K562 (cell line): ENCODE measurements around the gene ATP9A. TPM values are rescaled to one million over a fixed set of nuclear protein-coding genes. Genes with fewer than 3 reads are reported as not detected.

Experiments
- ELF1 ChIP-seq: fragments of 200-800 bp; sonication (Bioruptor generic); IDR thresholded peaks from 2 replicates; pipeline ENCODE4 v1.6.1; 2016; ENCODE audit warnings: missing genetic modification characterization, missing compliant biosample characterization
- YY1 ChIP-seq, 3 experiments: IDR thresholded peaks; 2 replicates each; pipeline ENCODE4 v1.6.1; 2011; ENCODE audit warnings: low read length in 2 of 3, mild to moderate bottlenecking in 2 of 3, moderate library complexity in 2 of 3, borderline replicate concordance in 1 of 3, control low read depth in 1 of 3, low read depth in 1 of 3; ENCODE audit not compliant: insufficient read depth in 3 of 3, insufficient replicate concordance in 2 of 3, control insufficient read depth in 1 of 3, insufficient read length in 1 of 3; ENCODE audit errors: extremely low read depth in 1 of 3
- polyA plus RNA-seq, 8 experiments: library from polyadenylated mRNA; depleted of rRNA in 4 of 8; stranded (reverse) in 5 of 8; unstranded in 3 of 8; fragments of >200 nt; fragmentation: Nextera tagmentation in 2 of 8; fragmentation: Illumina TruSeq in 1 of 8; extraction: Ambion mirVana in 2 of 8; extraction: Trizol in 1 of 8; gene quantifications; 2 replicates each; pipeline versions ENCODE4 v1.2.1 to v1.2.3, GENCODE V29; 2011 to 2014; ENCODE audit warnings: inconsistent platforms in 1 of 8, missing spikeins in 1 of 8
- total RNA-seq, 7 experiments: library from RNA; depleted of rRNA in 6 of 7; stranded (reverse); fragments of >200 nt in 6 of 7; fragmentation: Illumina TruSeq in 2 of 7; extraction: Trizol in 2 of 7; gene quantifications; 2 replicates each; pipeline versions ENCODE4 v1.2.1 to v1.2.3, GENCODE V29; 2011 to 2021; ENCODE audit warnings: low replicate concordance in 1 of 7
- TF ChIP-seq, protein P1 (sequence below), 2 experiments: fragments of 450-650 bp; IDR thresholded peaks; 2 replicates each; pipeline ENCODE4 v1.6.1; 2016; ENCODE audit warnings: mild to moderate bottlenecking in 2 of 2, borderline replicate concordance in 1 of 2, low read depth in 1 of 2, moderate library complexity in 1 of 2
- TF ChIP-seq, protein P2 (sequence below): fragments of 250-450 bp; sonication (Bioruptor Pico); IDR thresholded peaks from 2 replicates; pipeline ENCODE4 v1.5.0; 2020; ENCODE audit warnings: mild to moderate bottlenecking, borderline replicate concordance
- TF ChIP-seq, protein P3 (sequence below): fragments of 450-650 bp; IDR thresholded peaks from 2 replicates; pipeline ENCODE4 v1.6.1; 2018; ENCODE audit warnings: mild to moderate bottlenecking, low read depth; ENCODE audit not compliant: partially characterized antibody
- TF ChIP-seq, protein P4 (sequence below): fragments of 450-650 bp; formaldehyde crosslinking; IDR thresholded peaks from 2 replicates; pipeline ENCODE4 v1.4.0; 2022; ENCODE audit warnings: missing genetic modification characterization
- TF ChIP-seq, protein P5 (sequence below): fragments of 450-650 bp; IDR thresholded peaks from 2 replicates; pipeline ENCODE4 v1.6.1; 2016; ENCODE audit warnings: antibody characterized with exemption

The ATP9A gene
- total and polyA plus RNA-seq, 9 of the 15 experiments (the other 6 are each of a cell fraction or from before 2014, with no cell fraction given), result 0.18 to 0.62 (median 0.29) TPM

DNA sequence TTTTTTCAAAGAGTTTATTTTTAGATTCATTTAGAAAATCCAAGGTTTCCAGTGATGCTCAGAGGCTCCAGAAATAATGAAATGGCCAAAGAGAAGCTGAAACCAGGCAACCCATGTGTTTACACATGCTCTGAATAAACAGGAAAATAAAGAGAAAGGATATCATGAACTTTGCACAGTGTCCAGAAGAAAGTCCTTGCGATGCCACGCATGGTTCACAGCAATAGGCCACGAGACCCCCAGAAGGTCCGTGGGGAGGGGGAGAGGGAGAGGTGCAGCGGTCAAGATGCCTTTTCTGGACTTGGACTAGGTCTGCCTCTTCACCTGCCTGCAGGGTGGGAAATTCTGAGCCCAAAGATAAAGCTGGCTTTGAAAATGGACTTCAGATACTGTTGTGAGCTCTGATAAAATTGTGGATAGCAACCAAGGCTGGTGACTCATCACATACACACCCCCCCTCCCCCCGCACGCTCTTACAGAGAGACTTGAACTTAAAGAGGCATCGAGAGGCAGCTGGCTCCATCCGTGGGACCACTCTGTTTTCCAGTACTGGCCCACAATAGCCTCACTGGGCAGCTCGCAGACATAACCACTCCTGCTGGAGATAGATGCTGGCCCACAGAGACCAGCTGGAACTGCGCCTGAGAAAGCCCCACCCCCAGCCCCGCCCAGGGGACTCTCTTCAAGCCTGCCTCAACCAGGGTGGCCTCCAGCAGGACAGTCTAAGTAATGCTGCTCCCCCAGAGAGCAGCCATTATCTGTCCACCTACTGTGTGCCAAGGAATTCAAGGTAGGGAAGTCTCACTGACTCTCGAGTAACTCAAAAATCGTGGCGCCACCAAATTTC lies 204.5 kb downstream of the ATP9A start (continued):
- TF ChIP-seq, protein P1, sequence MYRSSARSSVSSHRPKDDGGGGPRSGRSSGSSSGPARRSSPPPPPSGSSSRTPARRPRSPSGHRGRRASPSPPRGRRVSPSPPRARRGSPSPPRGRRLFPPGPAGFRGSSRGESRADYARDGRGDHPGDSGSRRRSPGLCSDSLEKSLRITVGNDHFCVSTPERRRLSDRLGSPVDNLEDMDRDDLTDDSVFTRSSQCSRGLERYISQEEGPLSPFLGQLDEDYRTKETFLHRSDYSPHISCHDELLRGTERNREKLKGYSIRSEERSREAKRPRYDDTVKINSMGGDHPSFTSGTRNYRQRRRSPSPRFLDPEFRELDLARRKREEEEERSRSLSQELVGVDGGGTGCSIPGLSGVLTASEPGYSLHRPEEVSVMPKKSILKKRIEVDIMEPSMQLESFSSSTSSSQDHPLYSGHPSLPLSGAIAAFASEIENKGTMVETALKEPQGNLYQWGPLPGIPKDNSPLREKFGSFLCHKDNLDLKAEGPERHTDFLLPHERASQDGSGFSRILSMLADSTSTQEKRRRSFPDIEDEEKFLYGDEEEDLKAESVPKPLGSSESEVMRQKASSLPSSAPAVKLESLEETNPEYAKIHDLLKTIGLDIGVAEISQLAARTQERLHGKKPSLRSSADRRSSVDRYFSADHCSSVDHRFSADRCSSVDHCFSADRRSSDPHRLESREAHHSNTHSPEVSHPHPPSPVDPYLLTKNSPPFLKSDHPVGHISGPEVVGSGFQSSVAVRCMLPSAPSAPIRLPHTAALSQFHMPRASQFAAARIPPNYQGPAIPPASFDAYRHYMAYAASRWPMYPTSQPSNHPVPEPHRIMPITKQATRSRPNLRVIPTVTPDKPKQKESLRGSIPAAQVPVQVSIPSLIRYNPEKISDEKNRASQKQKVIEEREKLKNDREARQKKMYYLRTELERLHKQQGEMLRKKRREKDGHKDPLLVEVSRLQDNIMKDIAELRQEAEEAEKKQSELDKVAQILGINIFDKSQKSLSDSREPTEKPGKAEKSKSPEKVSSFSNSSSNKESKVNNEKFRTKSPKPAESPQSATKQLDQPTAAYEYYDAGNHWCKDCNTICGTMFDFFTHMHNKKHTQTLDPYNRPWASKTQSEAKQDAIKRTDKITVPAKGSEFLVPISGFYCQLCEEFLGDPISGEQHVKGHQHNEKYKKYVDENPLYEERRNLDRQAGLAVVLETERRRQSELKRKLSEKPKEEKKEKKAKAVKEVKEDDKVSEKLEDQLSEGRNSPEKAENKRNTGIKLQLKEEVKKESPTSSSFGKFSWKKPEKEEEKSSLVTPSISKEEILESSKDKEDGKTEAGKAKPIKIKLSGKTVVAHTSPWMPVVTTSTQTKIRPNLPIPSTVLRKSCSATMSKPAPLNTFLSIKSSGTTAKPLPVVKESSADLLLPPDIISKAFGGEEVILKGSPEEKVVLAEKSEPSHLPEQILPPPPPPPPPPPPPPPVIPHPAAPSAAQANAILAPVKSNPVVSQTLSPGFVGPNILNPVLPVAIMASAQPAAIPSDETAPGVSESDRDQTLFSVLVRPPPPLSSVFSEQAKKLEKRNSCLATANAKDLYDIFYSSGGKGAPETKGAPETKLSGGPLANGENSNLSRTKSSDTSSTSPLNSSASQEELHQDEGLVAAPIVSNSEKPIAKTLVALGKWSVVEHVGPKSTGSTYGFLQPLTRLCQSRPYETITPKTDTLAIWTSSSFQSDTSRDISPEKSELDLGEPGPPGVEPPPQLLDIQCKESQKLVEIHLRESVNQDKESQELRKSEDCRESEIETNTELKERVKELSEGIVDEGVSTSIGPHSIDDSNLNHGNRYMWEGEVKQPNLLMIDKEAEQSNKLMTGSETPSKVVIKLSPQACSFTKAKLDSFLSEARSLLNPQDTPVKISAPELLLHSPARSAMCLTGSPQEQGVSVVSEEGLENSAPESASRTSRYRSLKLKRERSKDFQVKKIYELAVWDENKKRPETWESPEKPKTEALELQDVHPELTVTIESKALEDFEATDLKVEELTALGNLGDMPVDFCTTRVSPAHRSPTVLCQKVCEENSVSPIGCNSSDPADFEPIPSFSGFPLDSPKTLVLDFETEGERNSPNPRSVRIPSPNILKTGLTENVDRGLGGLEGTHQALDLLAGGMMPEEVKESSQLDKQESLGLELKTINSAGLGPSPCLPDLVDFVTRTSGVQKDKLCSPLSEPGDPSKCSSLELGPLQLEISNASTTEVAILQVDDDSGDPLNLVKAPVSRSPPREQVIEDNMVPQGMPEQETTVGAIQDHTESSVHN (IDR thresholded peaks at IDR 0.05; ENCODE audit: borderline replicate concordance in 1 of 2, low read depth in 1 of 2), result no peak
- TF ChIP-seq, protein P2, sequence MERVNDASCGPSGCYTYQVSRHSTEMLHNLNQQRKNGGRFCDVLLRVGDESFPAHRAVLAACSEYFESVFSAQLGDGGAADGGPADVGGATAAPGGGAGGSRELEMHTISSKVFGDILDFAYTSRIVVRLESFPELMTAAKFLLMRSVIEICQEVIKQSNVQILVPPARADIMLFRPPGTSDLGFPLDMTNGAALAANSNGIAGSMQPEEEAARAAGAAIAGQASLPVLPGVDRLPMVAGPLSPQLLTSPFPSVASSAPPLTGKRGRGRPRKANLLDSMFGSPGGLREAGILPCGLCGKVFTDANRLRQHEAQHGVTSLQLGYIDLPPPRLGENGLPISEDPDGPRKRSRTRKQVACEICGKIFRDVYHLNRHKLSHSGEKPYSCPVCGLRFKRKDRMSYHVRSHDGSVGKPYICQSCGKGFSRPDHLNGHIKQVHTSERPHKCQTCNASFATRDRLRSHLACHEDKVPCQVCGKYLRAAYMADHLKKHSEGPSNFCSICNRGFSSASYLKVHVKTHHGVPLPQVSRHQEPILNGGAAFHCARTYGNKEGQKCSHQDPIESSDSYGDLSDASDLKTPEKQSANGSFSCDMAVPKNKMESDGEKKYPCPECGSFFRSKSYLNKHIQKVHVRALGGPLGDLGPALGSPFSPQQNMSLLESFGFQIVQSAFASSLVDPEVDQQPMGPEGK, result no peak
- TF ChIP-seq, protein P3, sequence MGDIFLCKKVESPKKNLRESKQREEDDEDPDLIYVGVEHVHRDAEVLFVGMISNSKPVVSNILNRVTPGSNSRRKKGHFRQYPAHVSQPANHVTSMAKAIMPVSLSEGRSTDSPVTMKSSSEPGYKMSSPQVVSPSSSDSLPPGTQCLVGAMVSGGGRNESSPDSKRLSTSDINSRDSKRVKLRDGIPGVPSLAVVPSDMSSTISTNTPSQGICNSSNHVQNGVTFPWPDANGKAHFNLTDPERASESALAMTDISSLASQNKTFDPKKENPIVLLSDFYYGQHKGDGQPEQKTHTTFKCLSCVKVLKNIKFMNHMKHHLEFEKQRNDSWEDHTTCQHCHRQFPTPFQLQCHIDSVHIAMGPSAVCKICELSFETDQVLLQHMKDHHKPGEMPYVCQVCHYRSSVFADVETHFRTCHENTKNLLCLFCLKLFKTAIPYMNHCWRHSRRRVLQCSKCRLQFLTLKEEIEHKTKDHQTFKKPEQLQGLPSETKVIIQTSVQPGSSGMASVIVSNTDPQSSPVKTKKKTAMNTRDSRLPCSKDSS, result no peak
- no peak for TF ChIP-seq ELF1
- TF ChIP-seq, protein P4, sequence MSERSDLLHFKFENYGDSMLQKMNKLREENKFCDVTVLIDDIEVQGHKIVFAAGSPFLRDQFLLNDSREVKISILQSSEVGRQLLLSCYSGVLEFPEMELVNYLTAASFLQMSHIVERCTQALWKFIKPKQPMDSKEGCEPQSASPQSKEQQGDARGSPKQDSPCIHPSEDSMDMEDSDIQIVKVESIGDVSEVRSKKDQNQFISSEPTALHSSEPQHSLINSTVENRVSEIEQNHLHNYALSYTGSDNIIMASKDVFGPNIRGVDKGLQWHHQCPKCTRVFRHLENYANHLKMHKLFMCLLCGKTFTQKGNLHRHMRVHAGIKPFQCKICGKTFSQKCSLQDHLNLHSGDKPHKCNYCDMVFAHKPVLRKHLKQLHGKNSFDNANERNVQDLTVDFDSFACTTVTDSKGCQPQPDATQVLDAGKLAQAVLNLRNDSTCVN (CRISPR knock-in tag), result no peak
- peak in 1 of 3 experiments; percentile 70 for TF ChIP-seq YY1 (IDR thresholded peaks at IDR 0.05; ENCODE audit: borderline replicate concordance in 1 of 3, control insufficient read depth in 1 of 3, extremely low read depth in 1 of 3, insufficient read depth in 3 of 3, insufficient read length in 1 of 3, insufficient replicate concordance in 2 of 3, low read depth in 1 of 3, low read length in 2 of 3)
- TF ChIP-seq, protein P5, sequence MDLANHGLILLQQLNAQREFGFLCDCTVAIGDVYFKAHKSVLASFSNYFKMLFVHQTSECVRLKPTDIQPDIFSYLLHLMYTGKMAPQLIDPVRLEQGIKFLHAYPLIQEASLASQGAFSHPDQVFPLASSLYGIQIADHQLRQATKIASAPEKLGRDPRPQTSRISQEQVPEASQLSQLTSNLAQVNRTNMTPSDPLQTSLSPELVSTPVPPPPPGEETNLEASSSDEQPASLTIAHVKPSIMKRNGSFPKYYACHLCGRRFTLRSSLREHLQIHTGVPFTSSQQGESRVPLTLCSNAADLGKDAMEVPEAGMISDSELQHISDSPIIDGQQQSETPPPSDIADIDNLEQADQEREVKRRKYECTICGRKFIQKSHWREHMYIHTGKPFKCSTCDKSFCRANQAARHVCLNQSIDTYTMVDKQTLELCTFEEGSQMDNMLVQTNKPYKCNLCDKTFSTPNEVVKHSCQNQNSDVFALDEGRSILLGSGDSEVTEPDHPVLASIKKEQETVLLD, result 0 out of 2 replicates have a peak, but pooled peaks have one; percentile 47
